Measurements from ENCODE around the gene BLCAP.
A peak's percentile ranks its signal among the peaks of the same experiment; 100 is the strongest.
"Not testable (repeated sequence)": the region's sequence is repeated elsewhere in the genome, so short reads cannot be mapped to it uniquely, and the experiment has no call there.

Gene BLCAP

DNA sequence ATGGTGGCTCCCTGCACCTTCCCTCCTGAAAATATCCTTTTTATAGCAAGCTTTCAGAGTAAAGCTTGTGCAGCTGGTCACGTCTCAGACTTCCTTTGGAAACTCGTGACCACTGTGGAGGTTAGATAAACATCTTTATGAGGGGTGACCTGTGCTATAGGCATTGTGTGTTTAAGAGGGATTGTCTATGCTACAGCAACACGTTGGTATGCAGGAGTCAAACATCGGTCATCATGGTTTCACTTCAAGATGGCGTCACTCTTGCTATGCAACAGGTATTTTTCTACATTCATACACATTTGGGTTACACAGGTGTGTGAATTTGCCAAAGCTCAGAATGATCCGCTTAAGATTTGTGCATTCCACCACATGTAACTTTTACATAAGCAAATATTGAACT lies 14.6 kb upstream of the BLCAP start:
- Histone ChIP-seq H3K27ac (ENCODE audit: low read depth, low read length) (no peak overlapping the region), H3K9ac (ENCODE audit: low read depth in 1 of 2, low read length in 2 of 2) (no peak overlapping the region), H3K4me1 (ENCODE audit: control insufficient read depth in 1 of 2, insufficient read depth in 2 of 2, low read length in 2 of 2) (peaks cover 12 to 22% of the 10 kb centered on the region in 2 donors), H3K9me3 (ENCODE audit: control insufficient read depth in 1 of 2, low read length in 2 of 2) (no peaks in the 10 kb centered on the region), H3K27me3 (ENCODE audit: control insufficient read depth in 1 of 2, insufficient read depth in 2 of 2, low read length in 2 of 2) (no peaks in the 10 kb centered on the region), H3K36me3 (ENCODE audit: control insufficient read depth in 1 of 2, insufficient read depth in 2 of 2, low read length in 2 of 2) (no peaks in the 10 kb centered on the region), H3K4me3 (ENCODE audit: low read depth in 1 of 2, low read length in 2 of 2) (no peak overlapping the region)

- Histone ChIP-seq H3K9me3 (ENCODE audit: control insufficient read depth in 1 of 2, low read length in 2 of 2) (no peaks in the 10 kb centered on the region), H3K36me3 (ENCODE audit: control insufficient read depth in 1 of 2, insufficient read depth in 2 of 2, low read length in 2 of 2) (no peaks in the 10 kb centered on the region), H3K27me3 (ENCODE audit: control insufficient read depth in 1 of 2, insufficient read depth in 2 of 2, low read length in 2 of 2) (no peaks in the 10 kb centered on the region), H3K27ac (ENCODE audit: low read depth, low read length) (no peak overlapping the region), H3K4me1 (ENCODE audit: control insufficient read depth in 1 of 2, insufficient read depth in 2 of 2, low read length in 2 of 2) (peaks cover 18 to 27% of the 10 kb centered on the region in 2 donors), H3K4me3 (ENCODE audit: low read depth in 1 of 2, low read length in 2 of 2) (no peak overlapping the region), H3K9ac (ENCODE audit: low read depth in 1 of 2, low read length in 2 of 2) (no peak overlapping the region)
Observed at GRCh38 chr20:37541326-37541725, 13.7 kb upstream of the BLCAP start.

DNA sequence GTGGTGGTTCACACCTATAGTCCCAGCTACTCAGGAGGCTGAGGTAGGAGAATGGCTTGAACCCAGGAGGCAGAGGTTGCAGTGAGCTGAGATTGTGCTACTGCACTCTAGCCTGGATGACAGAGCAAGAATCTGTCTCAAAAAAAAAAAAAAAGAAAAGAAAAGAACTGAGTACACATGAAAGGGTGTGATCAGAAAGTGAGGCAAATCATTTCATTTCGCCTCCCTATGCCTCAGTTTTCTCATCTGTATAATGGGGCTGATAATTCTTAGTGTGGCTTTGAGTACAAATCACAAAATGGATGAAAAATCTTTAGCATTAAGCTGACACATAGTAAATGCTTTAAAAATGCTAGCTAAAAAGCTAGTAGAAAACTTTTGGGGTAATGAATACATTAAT lies 13.2 kb upstream of the BLCAP start:
- not testable (repeated sequence) for H3K4me3 ChIP-seq (ENCODE audit: low read depth in 1 of 2, low read length in 2 of 2); H3K27me3 ChIP-seq (ENCODE audit: control insufficient read depth in 1 of 2, insufficient read depth in 2 of 2, low read length in 2 of 2); H3K36me3 ChIP-seq (ENCODE audit: control insufficient read depth in 1 of 2, insufficient read depth in 2 of 2, low read length in 2 of 2); H3K9ac ChIP-seq (ENCODE audit: low read depth in 1 of 2, low read length in 2 of 2); H3K9me3 ChIP-seq (ENCODE audit: control insufficient read depth in 1 of 2, low read length in 2 of 2); H3K27ac ChIP-seq (ENCODE audit: low read depth, low read length)
- peaks cover 19 to 30% of the 10 kb centered on the region in 2 donors for H3K4me1 ChIP-seq (ENCODE audit: control insufficient read depth in 1 of 2, insufficient read depth in 2 of 2, low read length in 2 of 2)

- Histone ChIP-seq H3K4me3 (ENCODE audit: low read depth in 1 of 2, low read length in 2 of 2) (no peak overlapping the region), H3K36me3 (ENCODE audit: control insufficient read depth in 1 of 2, insufficient read depth in 2 of 2, low read length in 2 of 2) (no peaks in the 10 kb centered on the region), H3K27me3 (ENCODE audit: control insufficient read depth in 1 of 2, insufficient read depth in 2 of 2, low read length in 2 of 2) (no peaks in the 10 kb centered on the region), H3K9me3 (ENCODE audit: control insufficient read depth in 1 of 2, low read length in 2 of 2) (no peaks in the 10 kb centered on the region), H3K4me1 (ENCODE audit: control insufficient read depth in 1 of 2, insufficient read depth in 2 of 2, low read length in 2 of 2) (peaks cover 23 to 39% of the 10 kb centered on the region in 2 donors), H3K9ac (ENCODE audit: low read depth in 1 of 2, low read length in 2 of 2) (no peak overlapping the region), H3K27ac (ENCODE audit: low read depth, low read length) (no peak overlapping the region)
Observed at GRCh38 chr20:37540001-37540400, 12.3 kb upstream of the BLCAP start.

DNA sequence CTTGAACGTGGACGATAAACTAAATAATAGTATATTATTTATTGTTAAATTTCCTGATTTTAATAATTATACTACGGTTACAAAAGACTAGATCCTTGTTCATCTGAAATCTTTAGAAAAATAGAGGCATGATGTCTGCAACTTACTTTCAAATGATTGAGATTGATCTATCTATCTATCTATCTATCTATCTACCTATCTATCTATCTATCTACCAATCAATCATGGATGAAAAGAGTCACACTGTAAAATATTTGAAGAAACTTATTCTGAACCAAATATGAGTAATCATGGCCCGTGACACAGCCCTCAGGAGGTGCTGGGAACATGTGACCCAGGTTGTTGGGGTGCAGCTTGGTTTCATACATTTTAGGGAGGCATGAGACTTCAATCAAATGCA lies 11.7 kb upstream of the BLCAP start:
- no peak overlapping the region for H3K9ac ChIP-seq (ENCODE audit: low read depth in 1 of 2, low read length in 2 of 2)
- H3K4me1 ChIP-seq (ENCODE audit: control insufficient read depth in 1 of 2, insufficient read depth in 2 of 2, low read length in 2 of 2), result peaks cover 27 to 44% of the 10 kb centered on the region in 2 donors
- H3K27me3 ChIP-seq (ENCODE audit: control insufficient read depth in 1 of 2, insufficient read depth in 2 of 2, low read length in 2 of 2), result no peaks in the 10 kb centered on the region
- no peak overlapping the region for H3K4me3 ChIP-seq (ENCODE audit: low read depth in 1 of 2, low read length in 2 of 2)
- H3K27ac ChIP-seq (ENCODE audit: low read depth, low read length), result no peak overlapping the region
- H3K36me3 ChIP-seq (ENCODE audit: control insufficient read depth in 1 of 2, insufficient read depth in 2 of 2, low read length in 2 of 2), result no peaks in the 10 kb centered on the region
- H3K9me3 ChIP-seq (ENCODE audit: control insufficient read depth in 1 of 2, low read length in 2 of 2), result no peaks in the 10 kb centered on the region

DNA sequence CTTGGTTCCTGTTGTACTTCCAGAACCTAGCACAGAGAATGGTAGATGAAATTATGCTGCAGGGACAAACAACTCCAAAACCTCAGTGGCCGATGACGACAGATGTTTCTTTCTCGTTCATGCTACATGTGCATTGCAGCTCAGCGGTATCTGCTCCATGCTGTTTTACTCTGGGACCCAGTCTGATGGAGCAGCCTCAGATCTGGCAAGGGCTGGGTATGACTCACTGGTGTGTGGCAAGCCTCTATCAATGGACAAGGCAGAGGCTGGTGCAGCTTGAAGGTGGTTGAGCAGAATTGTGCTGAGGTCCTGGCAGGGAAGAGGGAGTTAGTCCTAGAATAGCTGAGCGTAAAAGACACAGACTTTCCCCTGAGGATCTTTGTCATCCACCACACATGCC lies 10.3 kb upstream of the BLCAP start:
- no peak overlapping the region for H3K4me3 ChIP-seq (ENCODE audit: low read depth in 1 of 2, low read length in 2 of 2)
- H3K4me1 ChIP-seq (ENCODE audit: control insufficient read depth in 1 of 2, insufficient read depth in 2 of 2, low read length in 2 of 2), result peaks cover 30 to 44% of the 10 kb centered on the region in 2 donors
- no peak overlapping the region for H3K27ac ChIP-seq (ENCODE audit: low read depth, low read length)
- H3K9ac ChIP-seq (ENCODE audit: low read depth in 1 of 2, low read length in 2 of 2), result no peak overlapping the region
- H3K9me3 ChIP-seq (ENCODE audit: control insufficient read depth in 1 of 2, low read length in 2 of 2), result no peaks in the 10 kb centered on the region
- no peaks in the 10 kb centered on the region for H3K36me3 ChIP-seq (ENCODE audit: control insufficient read depth in 1 of 2, insufficient read depth in 2 of 2, low read length in 2 of 2)
- H3K27me3 ChIP-seq (ENCODE audit: control insufficient read depth in 1 of 2, insufficient read depth in 2 of 2, low read length in 2 of 2), result no peaks in the 10 kb centered on the region

DNA sequence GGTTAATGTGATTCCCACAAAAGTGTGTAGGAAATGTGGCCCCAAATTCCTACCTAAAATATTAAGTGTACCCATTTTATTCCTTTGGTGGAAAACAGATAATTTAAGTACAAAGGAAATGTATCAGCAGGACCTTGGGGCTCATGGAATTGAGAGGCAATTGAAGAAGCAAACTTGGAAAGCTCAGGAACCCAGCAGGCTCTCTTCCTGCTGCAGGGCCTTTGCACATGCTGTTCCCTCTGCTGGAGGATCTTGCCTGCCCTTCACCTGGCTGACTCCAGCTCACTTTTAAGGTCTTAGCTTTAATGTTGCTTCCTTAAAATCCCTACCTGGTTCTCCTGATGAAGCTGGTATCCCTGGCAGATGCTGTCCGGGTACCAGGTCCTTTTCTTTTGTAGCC lies 9.8 kb upstream of the BLCAP start:
- Histone ChIP-seq H3K4me3 (ENCODE audit: low read depth in 1 of 2, low read length in 2 of 2) (no peak overlapping the region), H3K27me3 (ENCODE audit: control insufficient read depth in 1 of 2, insufficient read depth in 2 of 2, low read length in 2 of 2) (no peaks in the 10 kb centered on the region), H3K9me3 (ENCODE audit: control insufficient read depth in 1 of 2, low read length in 2 of 2) (no peaks in the 10 kb centered on the region), H3K9ac (ENCODE audit: low read depth in 1 of 2, low read length in 2 of 2) (no peak overlapping the region), H3K27ac (ENCODE audit: low read depth, low read length) (no peak overlapping the region), H3K36me3 (ENCODE audit: control insufficient read depth in 1 of 2, insufficient read depth in 2 of 2, low read length in 2 of 2) (no peaks in the 10 kb centered on the region), H3K4me1 (ENCODE audit: control insufficient read depth in 1 of 2, insufficient read depth in 2 of 2, low read length in 2 of 2) (peaks cover 29 to 44% of the 10 kb centered on the region in 2 donors)

- Histone ChIP-seq H3K9me3 (ENCODE audit: control insufficient read depth in 1 of 2, low read length in 2 of 2) (no peaks in the 10 kb centered on the region), H3K36me3 (ENCODE audit: control insufficient read depth in 1 of 2, insufficient read depth in 2 of 2, low read length in 2 of 2) (no peaks in the 10 kb centered on the region), H3K27me3 (ENCODE audit: control insufficient read depth in 1 of 2, insufficient read depth in 2 of 2, low read length in 2 of 2) (no peaks in the 10 kb centered on the region), H3K4me3 (ENCODE audit: low read depth in 1 of 2, low read length in 2 of 2) (peak overlapping the region in 1 of 2 donors; percentile 40), H3K4me1 (ENCODE audit: control insufficient read depth in 1 of 2, insufficient read depth in 2 of 2, low read length in 2 of 2) (peaks cover 24 to 44% of the 10 kb centered on the region in 2 donors), H3K9ac (ENCODE audit: low read depth in 1 of 2, low read length in 2 of 2) (no peak overlapping the region), H3K27ac (ENCODE audit: low read depth, low read length) (no peak overlapping the region)
Observed at GRCh38 chr20:37535443-37536132, 7.9 kb upstream of the BLCAP start.

- H3K9me3 ChIP-seq (ENCODE audit: control insufficient read depth in 1 of 2, low read length in 2 of 2), result no peaks in the 10 kb centered on the region
- no peaks in the 10 kb centered on the region for H3K27me3 ChIP-seq (ENCODE audit: control insufficient read depth in 1 of 2, insufficient read depth in 2 of 2, low read length in 2 of 2)
- H3K9ac ChIP-seq (ENCODE audit: low read depth in 1 of 2, low read length in 2 of 2), result peak overlapping the region in 1 of 2 donors; percentile 44
- H3K4me3 ChIP-seq (ENCODE audit: low read depth in 1 of 2, low read length in 2 of 2), result no peak overlapping the region
- H3K4me1 ChIP-seq (ENCODE audit: control insufficient read depth in 1 of 2, insufficient read depth in 2 of 2, low read length in 2 of 2), result peaks cover 24 to 38% of the 10 kb centered on the region in 2 donors
- H3K27ac ChIP-seq (ENCODE audit: low read depth, low read length), result no peak overlapping the region
- no peaks in the 10 kb centered on the region for H3K36me3 ChIP-seq (ENCODE audit: control insufficient read depth in 1 of 2, insufficient read depth in 2 of 2, low read length in 2 of 2)
Observed at GRCh38 chr20:37534401-37535157, 6.9 kb upstream of the BLCAP start.

- no peak overlapping the region for H3K27ac ChIP-seq (ENCODE audit: low read depth, low read length)
Observed at GRCh38 chr20:37533154-37533715, 5.6 kb upstream of the BLCAP start.

More at GRCh38 chr20:37533154-37533715, 5.6 kb upstream of the BLCAP start:
- Histone ChIP-seq H3K9ac (ENCODE audit: low read depth in 1 of 2, low read length in 2 of 2) (no peak overlapping the region), H3K4me1 (ENCODE audit: control insufficient read depth in 1 of 2, insufficient read depth in 2 of 2, low read length in 2 of 2) (peaks cover 31 to 38% of the 10 kb centered on the region in 2 donors), H3K27me3 (ENCODE audit: control insufficient read depth in 1 of 2, insufficient read depth in 2 of 2, low read length in 2 of 2) (no peaks in the 10 kb centered on the region), H3K4me3 (ENCODE audit: low read depth in 1 of 2, low read length in 2 of 2) (no peak overlapping the region), H3K36me3 (ENCODE audit: control insufficient read depth in 1 of 2, insufficient read depth in 2 of 2, low read length in 2 of 2) (no peaks in the 10 kb centered on the region), H3K9me3 (ENCODE audit: control insufficient read depth in 1 of 2, low read length in 2 of 2) (no peaks in the 10 kb centered on the region)

All from duodenal mucosa (tissue), 2 donors.